Subcutaneous adipose tissue (tissue), 4 donors: ENCODE measurements around the gene SNAP91. TPM values are rescaled to one million over a fixed set of nuclear protein-coding genes. Genes with fewer than 3 reads are reported as not detected.

Source experiments
- CTCF ChIP-seq: fragments of 450-650 bp; IDR thresholded peaks from one replicate; pipeline ENCODE4 v1.5.1; 2016; ENCODE audit warnings: low read depth, mild to moderate bottlenecking, control low read depth, antibody characterized with exemption, moderate library complexity
- total RNA-seq, 4 donors: library from RNA; depleted of rRNA; stranded (reverse); fragments of >200 nt; gene quantifications; one replicate each; pipeline ENCODE4 v1.1.0, GENCODE V29; 2016

The SNAP91 gene
- total RNA-seq, 4 donors from 2014 or later: not detected

- no peak for TF ChIP-seq CTCF
Measured at GRCh38 chr6:83702077-83702476, 6.8 kb downstream of the SNAP91 start.

- TF ChIP-seq CTCF: no peak
Measured at GRCh38 chr6:83696674-83697073, 12.2 kb downstream of the SNAP91 start.

- TF ChIP-seq CTCF: no peak
Measured at GRCh38 chr6:83685481-83685880, 23.4 kb downstream of the SNAP91 start.

- no peak for TF ChIP-seq CTCF
Measured at GRCh38 chr6:83677791-83678190, 31.1 kb downstream of the SNAP91 start.

GRCh38 chr6:83637953-83638352, 70.9 kb downstream of the SNAP91 start:
- TF ChIP-seq CTCF: no peak

- no peak for TF ChIP-seq CTCF
Measured at GRCh38 chr6:83636800-83637199, 72.1 kb downstream of the SNAP91 start.

GRCh38 chr6:83633609-83634008, 75.3 kb downstream of the SNAP91 start:
- TF ChIP-seq CTCF: no peak
